ENCODE measurements around the gene IDH3G.
A peak's percentile ranks its signal among the peaks of the same experiment; 100 is the strongest.

Gene IDH3G

GRCh38 chrX:153803211-153804099, 9.3 kb upstream of the IDH3G start:
- peaks cover 0 to 10% (median 5%) of the 10 kb centered on the region in 5 donors for H3K4me1 ChIP-seq (ENCODE audit: control insufficient read depth in 5 of 5, insufficient read depth in 5 of 5, low read length in 5 of 5)
- H3K4me3 ChIP-seq (ENCODE audit: low read depth in 1 of 5, low read length in 5 of 5) = no peak overlapping the region
- peaks cover 0 to 10% (median 6%) of the 10 kb centered on the region in 5 donors for H3K36me3 ChIP-seq (ENCODE audit: control insufficient read depth in 5 of 5, insufficient read depth in 5 of 5, low read length in 5 of 5)
- H3K9ac ChIP-seq (ENCODE audit: low read length in 5 of 5) = no peak overlapping the region
- no peak overlapping the region for H3K27ac ChIP-seq (ENCODE audit: low read depth, low read length)
- H3K9me3 ChIP-seq (ENCODE audit: control insufficient read depth in 5 of 5, low read length in 5 of 5) = peaks cover 0 to 9% (median 0%) of the 10 kb centered on the region in 5 donors
- peaks cover 4 to 30% (median 16%) of the 10 kb centered on the region in 5 donors for H3K27me3 ChIP-seq (ENCODE audit: control insufficient read depth in 5 of 5, insufficient read depth in 4 of 5, low read length in 5 of 5)

- Histone ChIP-seq H3K27ac (ENCODE audit: low read depth, low read length) (no peak overlapping the region), H3K9ac (ENCODE audit: low read length in 5 of 5) (no peak overlapping the region), H3K36me3 (ENCODE audit: control insufficient read depth in 5 of 5, insufficient read depth in 5 of 5, low read length in 5 of 5) (peaks cover 0 to 19% (median 14%) of the 10 kb centered on the region in 5 donors)
Observed at GRCh38 chrX:153802513-153803045, 8.4 kb upstream of the IDH3G start.

GRCh38 chrX:153801669-153802068, 7.5 kb upstream of the IDH3G start:
- Histone ChIP-seq H3K27me3 (ENCODE audit: control insufficient read depth in 5 of 5, insufficient read depth in 4 of 5, low read length in 5 of 5) (peaks cover 4 to 22% (median 13%) of the 10 kb centered on the region in 5 donors), H3K9ac (ENCODE audit: low read length in 5 of 5) (no peak overlapping the region), H3K4me1 (ENCODE audit: control insufficient read depth in 5 of 5, insufficient read depth in 5 of 5, low read length in 5 of 5) (peaks cover 0 to 10% (median 5%) of the 10 kb centered on the region in 5 donors), H3K9me3 (ENCODE audit: control insufficient read depth in 5 of 5, low read length in 5 of 5) (peaks cover 0 to 21% (median 4%) of the 10 kb centered on the region in 5 donors), H3K27ac (ENCODE audit: low read depth, low read length) (no peak overlapping the region), H3K4me3 (ENCODE audit: low read depth in 1 of 5, low read length in 5 of 5) (no peak overlapping the region), H3K36me3 (ENCODE audit: control insufficient read depth in 5 of 5, insufficient read depth in 5 of 5, low read length in 5 of 5) (peaks cover 0 to 27% (median 19%) of the 10 kb centered on the region in 5 donors)

More at GRCh38 chrX:153802513-153803045, 8.4 kb upstream of the IDH3G start:
- Histone ChIP-seq H3K4me1 (ENCODE audit: control insufficient read depth in 5 of 5, insufficient read depth in 5 of 5, low read length in 5 of 5) (peaks cover 0 to 10% (median 5%) of the 10 kb centered on the region in 5 donors), H3K4me3 (ENCODE audit: low read depth in 1 of 5, low read length in 5 of 5) (no peak overlapping the region), H3K27me3 (ENCODE audit: control insufficient read depth in 5 of 5, insufficient read depth in 4 of 5, low read length in 5 of 5) (peaks cover 4 to 29% (median 16%) of the 10 kb centered on the region in 5 donors), H3K9me3 (ENCODE audit: control insufficient read depth in 5 of 5, low read length in 5 of 5) (peaks cover 0 to 16% (median 3%) of the 10 kb centered on the region in 5 donors)

GRCh38 chrX:153800746-153801145, 6.6 kb upstream of the IDH3G start:
- Histone ChIP-seq H3K4me3 (ENCODE audit: low read depth in 1 of 5, low read length in 5 of 5) (no peak overlapping the region), H3K4me1 (ENCODE audit: control insufficient read depth in 5 of 5, insufficient read depth in 5 of 5, low read length in 5 of 5) (peaks cover 0 to 16% (median 9%) of the 10 kb centered on the region in 5 donors), H3K27ac (ENCODE audit: low read depth, low read length) (no peak overlapping the region), H3K27me3 (ENCODE audit: control insufficient read depth in 5 of 5, insufficient read depth in 4 of 5, low read length in 5 of 5) (peaks cover 2 to 14% (median 5%) of the 10 kb centered on the region in 5 donors), H3K36me3 (ENCODE audit: control insufficient read depth in 5 of 5, insufficient read depth in 5 of 5, low read length in 5 of 5) (peaks cover 0 to 29% (median 19%) of the 10 kb centered on the region in 5 donors), H3K9me3 (ENCODE audit: control insufficient read depth in 5 of 5, low read length in 5 of 5) (peaks cover 0 to 27% (median 6%) of the 10 kb centered on the region in 5 donors), H3K9ac (ENCODE audit: low read length in 5 of 5) (no peak overlapping the region)

GRCh38 chrX:153800177-153800722, 6.1 kb upstream of the IDH3G start:
- H3K36me3 ChIP-seq (ENCODE audit: control insufficient read depth in 5 of 5, insufficient read depth in 5 of 5, low read length in 5 of 5) = peaks cover 0 to 29% (median 19%) of the 10 kb centered on the region in 5 donors
- H3K9ac ChIP-seq (ENCODE audit: low read length in 5 of 5) = no peak overlapping the region
- H3K9me3 ChIP-seq (ENCODE audit: control insufficient read depth in 5 of 5, low read length in 5 of 5) = peaks cover 0 to 32% (median 8%) of the 10 kb centered on the region in 5 donors
- peaks cover 0 to 21% (median 14%) of the 10 kb centered on the region in 5 donors for H3K4me1 ChIP-seq (ENCODE audit: control insufficient read depth in 5 of 5, insufficient read depth in 5 of 5, low read length in 5 of 5)
- H3K27me3 ChIP-seq (ENCODE audit: control insufficient read depth in 5 of 5, insufficient read depth in 4 of 5, low read length in 5 of 5) = peaks cover 2 to 11% (median 3%) of the 10 kb centered on the region in 5 donors
- H3K27ac ChIP-seq (ENCODE audit: low read depth, low read length) = no peak overlapping the region
- no peak overlapping the region for H3K4me3 ChIP-seq (ENCODE audit: low read depth in 1 of 5, low read length in 5 of 5)

- no peak overlapping the region for H3K4me3 ChIP-seq (ENCODE audit: low read depth in 1 of 5, low read length in 5 of 5)
- H3K27ac ChIP-seq (ENCODE audit: low read depth, low read length) = no peak overlapping the region
- H3K4me1 ChIP-seq (ENCODE audit: control insufficient read depth in 5 of 5, insufficient read depth in 5 of 5, low read length in 5 of 5) = peaks cover 0 to 28% (median 20%) of the 10 kb centered on the region in 5 donors
- no peak overlapping the region for H3K9ac ChIP-seq (ENCODE audit: low read length in 5 of 5)
- H3K27me3 ChIP-seq (ENCODE audit: control insufficient read depth in 5 of 5, insufficient read depth in 4 of 5, low read length in 5 of 5) = peaks cover 2 to 11% (median 3%) of the 10 kb centered on the region in 5 donors
- peaks cover 0 to 29% (median 19%) of the 10 kb centered on the region in 5 donors for H3K36me3 ChIP-seq (ENCODE audit: control insufficient read depth in 5 of 5, insufficient read depth in 5 of 5, low read length in 5 of 5)
- peaks cover 0 to 41% (median 14%) of the 10 kb centered on the region in 5 donors for H3K9me3 ChIP-seq (ENCODE audit: control insufficient read depth in 5 of 5, low read length in 5 of 5)
Observed at GRCh38 chrX:153799326-153799725, 5.2 kb upstream of the IDH3G start.

- peaks cover 0 to 35% (median 23%) of the 10 kb centered on the region in 5 donors for H3K9me3 ChIP-seq (ENCODE audit: control insufficient read depth in 5 of 5, low read length in 5 of 5)
- H3K4me1 ChIP-seq (ENCODE audit: control insufficient read depth in 5 of 5, insufficient read depth in 5 of 5, low read length in 5 of 5) = peaks cover 0 to 40% (median 30%) of the 10 kb centered on the region in 5 donors
- H3K27ac ChIP-seq (ENCODE audit: low read depth, low read length) = no peak overlapping the region
- H3K9ac ChIP-seq (ENCODE audit: low read length in 5 of 5) = no peak overlapping the region
- no peak overlapping the region for H3K4me3 ChIP-seq (ENCODE audit: low read depth in 1 of 5, low read length in 5 of 5)
- H3K27me3 ChIP-seq (ENCODE audit: control insufficient read depth in 5 of 5, insufficient read depth in 4 of 5, low read length in 5 of 5) = peaks cover 2 to 9% (median 3%) of the 10 kb centered on the region in 5 donors
- H3K36me3 ChIP-seq (ENCODE audit: control insufficient read depth in 5 of 5, insufficient read depth in 5 of 5, low read length in 5 of 5) = peaks cover 0 to 29% (median 19%) of the 10 kb centered on the region in 5 donors
Observed at GRCh38 chrX:153797415-153798015, 3.3 kb upstream of the IDH3G start.

GRCh38 chrX:153794897-153795816, 982 bp upstream of the IDH3G start:
- Histone ChIP-seq H3K27me3 (ENCODE audit: control insufficient read depth in 5 of 5, insufficient read depth in 4 of 5, low read length in 5 of 5) (peaks cover 0 to 14% (median 3%) of the 10 kb centered on the region in 5 donors), H3K4me3 (ENCODE audit: low read depth in 1 of 5, low read length in 5 of 5) (peak overlapping the region; percentile 52 to 83 (median 62)), H3K4me1 (ENCODE audit: control insufficient read depth in 5 of 5, insufficient read depth in 5 of 5, low read length in 5 of 5) (peaks cover 0 to 50% (median 41%) of the 10 kb centered on the region in 5 donors), H3K9ac (ENCODE audit: low read length in 5 of 5) (peak overlapping the region in 4 of 5 donors; percentile 49 to 76 (median 64)), H3K36me3 (ENCODE audit: control insufficient read depth in 5 of 5, insufficient read depth in 5 of 5, low read length in 5 of 5) (peaks cover 0 to 32% (median 19%) of the 10 kb centered on the region in 5 donors), H3K27ac (ENCODE audit: low read depth, low read length) (peak overlapping the region; percentile 78), H3K9me3 (ENCODE audit: control insufficient read depth in 5 of 5, low read length in 5 of 5) (peaks cover 0 to 35% (median 20%) of the 10 kb centered on the region in 5 donors)
